H1 (cell line): Measurements from ENCODE around the gene SMAD1. TPM values are rescaled to one million over a fixed set of nuclear protein-coding genes. Genes with fewer than 3 reads are reported as not detected.

Experiments
- CTCF ChIA-PET: fragments of 300-600 bp; sonication (Branson Sonifier 250); formaldehyde crosslinking; loops from one replicate; lab custom pipeline; 2021; ENCODE audit not compliant: partially characterized antibody; lab: Charles Lee
- POLR2A ChIA-PET: fragments of 300-600 bp; sonication (Branson Sonifier 250); formaldehyde crosslinking; loops from one replicate; lab custom pipeline; 2021; ENCODE audit warnings: inconsistent platforms; ENCODE audit not compliant: partially characterized antibody; lab: Charles Lee
- DNase-seq, 2 experiments: peaks; one replicate each; pipeline versions ENCODE4 v3.0.0 to v3.0.0-alpha.2; 2010 to 2022; ENCODE audit warnings: low spot score in 2 of 2, low read depth in 1 of 2, mixed read lengths in 1 of 2
- FAIRE-seq: peaks from 2 replicates; lab custom pipeline; 2011; peaks lifted over from hg19 to GRCh38; lab: Jason Lieb, UNC
- H2AFZ ChIP-seq: 2 replicates; pipeline ENCODE4 v1.8.1; 2012; ENCODE audit warnings: low read length, inconsistent platforms
- H2AK5ac ChIP-seq: 2 replicates; pipeline ENCODE4 v1.6.1; 2013; ENCODE audit warnings: low read depth, low read length
- H2BK120ac ChIP-seq: replicated peaks from 2 replicates; pipeline ENCODE3; 2013; ENCODE audit warnings: low read depth, low read length, inconsistent platforms
- H2BK12ac ChIP-seq: 2 replicates; pipeline ENCODE4 v1.6.1; 2013; ENCODE audit warnings: low read depth, low read length
- H2BK15ac ChIP-seq: 2 replicates; pipeline ENCODE4 v1.6.1; 2013; ENCODE audit warnings: low read length
- H2BK20ac ChIP-seq: 2 replicates; pipeline ENCODE4 v1.6.1; 2013; ENCODE audit warnings: low read length
- H2BK5ac ChIP-seq: 2 replicates; pipeline ENCODE4 v1.6.1; 2013; ENCODE audit warnings: low read depth, low read length
- H3K14ac ChIP-seq: 2 replicates; pipeline ENCODE4 v1.6.1; 2013; ENCODE audit warnings: inconsistent platforms; ENCODE audit not compliant: insufficient read length
- H3K18ac ChIP-seq: 2 replicates; pipeline ENCODE4 v1.6.1; 2013; ENCODE audit warnings: low read length; ENCODE audit errors: extremely low read depth
- H3K23ac ChIP-seq: 2 replicates; pipeline ENCODE4 v1.6.1; 2013; ENCODE audit warnings: inconsistent platforms; ENCODE audit not compliant: insufficient read length
- H3K23me2 ChIP-seq: 2 replicates; pipeline ENCODE4 v1.6.1; 2013; ENCODE audit warnings: low read depth, low read length
- H3K27ac ChIP-seq: 2 replicates; pipeline ENCODE4 v1.6.1; 2011; ENCODE audit warnings: low read depth, low read length, inconsistent platforms
- H3K27me3 ChIP-seq, 4 experiments: replicated peaks in 1 of 4; 1 replicate in 1 of 4; 2 replicates in 3 of 4; pipeline versions ENCODE4 v1.6.1 to v1.8.1; 2011 to 2013; ENCODE audit warnings: low read length in 3 of 4, mild to moderate bottlenecking in 3 of 4, inconsistent platforms in 2 of 4, mixed read lengths in 2 of 4, moderate library complexity in 1 of 4; ENCODE audit not compliant: control insufficient read depth in 3 of 4, insufficient read depth in 3 of 4; ENCODE audit errors: extremely low read depth in 1 of 4
- H3K36me3 ChIP-seq, 4 experiments: 2 replicates each; pipeline versions ENCODE4 v1.6.1 to v1.8.1; 2011 to 2013; ENCODE audit warnings: mild to moderate bottlenecking in 4 of 4, low read length in 3 of 4, moderate library complexity in 2 of 4, control low read depth in 1 of 4, inconsistent platforms in 1 of 4; ENCODE audit not compliant: insufficient read depth in 4 of 4, control insufficient read depth in 2 of 4
- H3K4ac ChIP-seq: replicated peaks from 2 replicates; pipeline ENCODE3; 2013; ENCODE audit warnings: low read length, low read depth, mixed read lengths, inconsistent platforms; ENCODE audit not compliant: insufficient read length
- H3K4me1 ChIP-seq, 4 experiments: replicated peaks in 1 of 4; 1 replicate in 1 of 4; 2 replicates in 3 of 4; pipeline versions ENCODE4 v1.6.1 to v1.8.1; 2011 to 2013; ENCODE audit warnings: low read length in 3 of 4, inconsistent platforms in 2 of 4, mixed read lengths in 1 of 4; ENCODE audit not compliant: insufficient read depth in 4 of 4, control insufficient read depth in 3 of 4
- H3K4me2 ChIP-seq, 2 experiments: 2 replicates each; pipeline versions ENCODE4 v1.6.1 to v1.8.1; 2011 to 2013; ENCODE audit warnings: low read depth in 2 of 2, low read length in 2 of 2, control low read depth in 1 of 2, inconsistent platforms in 1 of 2, mild to moderate bottlenecking in 1 of 2; ENCODE audit not compliant: insufficient read depth in 1 of 2
- H3K4me3 ChIP-seq, 4 experiments: fragments of 200-600, 300-600 bp in 1 of 4; sonication (generic), shearing (Covaris generic), sonication (Bioruptor Twin) in 1 of 4; 2 replicates each; pipeline versions ENCODE4 v1.5.1 to v1.8.1; 2011 to 2016; ENCODE audit warnings: low read length in 4 of 4, low read depth in 3 of 4, control low read depth in 2 of 4, inconsistent platforms in 2 of 4, mild to moderate bottlenecking in 2 of 4, mixed read lengths in 1 of 4, moderate library complexity in 1 of 4; ENCODE audit not compliant: insufficient read depth in 2 of 4; ENCODE audit errors: extremely low read depth in 1 of 4
- H3K56ac ChIP-seq: replicated peaks from 2 replicates; pipeline ENCODE3; 2013; ENCODE audit warnings: low read depth, mild to moderate bottlenecking, mixed read lengths, low read length, inconsistent platforms; ENCODE audit not compliant: insufficient read length
- H3K79me1 ChIP-seq: 2 replicates; pipeline ENCODE4 v1.6.1; 2013; ENCODE audit warnings: low read depth, low read length, control low read depth
- H3K79me2 ChIP-seq, 2 experiments: 2 replicates each; pipeline versions ENCODE4 v1.6.1 to v1.8.1; 2012 to 2013; ENCODE audit warnings: low read length in 2 of 2, mild to moderate bottlenecking in 2 of 2, inconsistent platforms in 1 of 2; ENCODE audit not compliant: insufficient read depth in 2 of 2, control insufficient read depth in 1 of 2
- H3K9ac ChIP-seq, 4 experiments: replicated peaks in 1 of 4; 1 replicate in 1 of 4; 2 replicates in 3 of 4; pipeline versions ENCODE4 v1.6.1 to v1.8.1; 2011 to 2013; ENCODE audit warnings: low read depth in 3 of 4, low read length in 3 of 4, control low read depth in 2 of 4, mild to moderate bottlenecking in 2 of 4, moderate library complexity in 2 of 4, inconsistent platforms in 1 of 4; ENCODE audit errors: extremely low read depth in 1 of 4
- H3K9me3 ChIP-seq, 2 experiments: 2 replicates each; pipeline versions ENCODE4 v1.6.1 to v1.8.1; 2012 to 2013; ENCODE audit warnings: mild to moderate bottlenecking in 2 of 2, moderate library complexity in 2 of 2, control low read depth in 1 of 2, inconsistent platforms in 1 of 2, low read depth in 1 of 2, low read length in 1 of 2, mixed read lengths in 1 of 2; ENCODE audit not compliant: insufficient read depth in 2 of 2
- H4K20me1 ChIP-seq, 2 experiments: replicated peaks in 1 of 2; 2 replicates each; pipeline versions ENCODE3 to v1.8.1; 2011 to 2013; ENCODE audit warnings: inconsistent platforms in 2 of 2, low read length in 2 of 2, mild to moderate bottlenecking in 1 of 2; ENCODE audit not compliant: insufficient read depth in 2 of 2, control insufficient read depth in 1 of 2
- H4K5ac ChIP-seq: 2 replicates; pipeline ENCODE4 v1.6.1; 2013; ENCODE audit warnings: low read length, low read depth, mixed read lengths, inconsistent platforms; ENCODE audit not compliant: insufficient read length
- H4K8ac ChIP-seq: 2 replicates; pipeline ENCODE4 v1.8.0; 2013; ENCODE audit warnings: mild to moderate bottlenecking, moderate library complexity, low read length, inconsistent platforms; ENCODE audit not compliant: insufficient read depth; ENCODE audit errors: extremely low read depth
- H4K91ac ChIP-seq: replicated peaks from 2 replicates; pipeline ENCODE3; 2013; ENCODE audit warnings: low read length, mixed read lengths, inconsistent platforms; ENCODE audit not compliant: insufficient read length
- BACH1 ChIP-seq: IDR thresholded peaks from 2 replicates; pipeline ENCODE4 v1.6.1; 2012; ENCODE audit warnings: low read length, improper control_type of control experiment
- EGR1 ChIP-seq: IDR thresholded peaks from 2 replicates; pipeline ENCODE4 v1.6.1; 2011; ENCODE audit warnings: low read depth, low read length, borderline replicate concordance
- NRF1 ChIP-seq: IDR thresholded peaks from 2 replicates; pipeline ENCODE4 v1.6.1; 2011; ENCODE audit warnings: mild to moderate bottlenecking, low read depth, low read length, improper control_type of control experiment
- RAD21 ChIP-seq, 2 experiments: IDR thresholded peaks in 1 of 2; conservative IDR thresholded peaks in 1 of 2; 2 replicates each; pipeline ENCODE4 v1.6.1; 2011; ENCODE audit warnings: low read depth in 2 of 2, low read length in 2 of 2, improper control_type of control experiment in 1 of 2, inconsistent platforms in 1 of 2, mild to moderate bottlenecking in 1 of 2, moderate library complexity in 1 of 2
- SP1 ChIP-seq: IDR thresholded peaks from 2 replicates; pipeline ENCODE4 v1.6.1; 2011; ENCODE audit warnings: low read depth, low read length
- ZNF274 ChIP-seq: IDR thresholded peaks from 2 replicates; pipeline ENCODE4 v1.7.0; 2012; ENCODE audit warnings: low read length, borderline replicate concordance; ENCODE audit errors: extremely low read depth
- WGBS, 2 experiments: shearing (Covaris generic) in 1 of 2; methylation state at CpG; one replicate each; pipeline versions ENCODE4 v1.1.6 to v1.1.7; 2013 to 2015; ENCODE audit warnings: low lambda C conversion rate in 2 of 2, mixed read lengths in 2 of 2, inconsistent platforms in 1 of 2, low coverage in 1 of 2, missing lambda C conversion rate in 1 of 2; ENCODE audit not compliant: insufficient replicate concordance in 2 of 2, insufficient coverage in 1 of 2, insufficient read length in 1 of 2; ENCODE audit errors: extremely low coverage in 1 of 2, missing lambda C conversion rate in 1 of 2; 5-methylcytosine and 5-hydroxymethylcytosine counted together
- polyA plus RNA-seq, 7 experiments: library from polyadenylated mRNA; depleted of rRNA in 3 of 7; stranded (reverse) in 5 of 7; unstranded in 2 of 7; fragments of >200 nt in 5 of 7; fragments of 200-250 nt in 2 of 7; gene quantifications; 1 replicate in 5 of 7; 2 replicates in 1 of 7; 4 replicates in 1 of 7; pipeline versions ENCODE4 v1.2.1 to v1.2.3, GENCODE V29; 2011 to 2013; ENCODE audit warnings: missing spikeins in 2 of 7, mixed read lengths in 2 of 7
- total RNA-seq: library from RNA; stranded (reverse); fragmentation: NEBNext Ultra II Directional; extraction: Animal tissue kit (Norgen Biotek cat#: 25700); gene quantifications from 2 replicates; pipeline ENCODE4 v1.2.1, GENCODE V29; 2021

SMAD1 gene
- total and polyA plus RNA-seq, 2 of the 8 experiments (the other 6 are each of a cell fraction or from before 2014, with no cell fraction given): 22.6 to 25.3 TPM

GRCh38 chr4:145513020-145513621 is 31.5 kb downstream of the SMAD1 start:
- Histone ChIP-seq H2BK120ac (no peak overlapping the region), H2BK15ac (no peak overlapping the region), H4K5ac (no peak overlapping the region), H3K79me2 (peaks cover 0 to 54% of the 10 kb centered on the region in 2 experiments; a peak in 2 of 4 replicates), H3K4ac (no peak overlapping the region), H3K4me1 (peaks cover 0 to 5% (median 2%) of the 10 kb centered on the region in 4 experiments; a peak in 2 of 7 replicates), H2BK5ac (no peak overlapping the region), H4K20me1 (no peaks in the 10 kb centered on the region), H3K79me1 (no peaks in the 10 kb centered on the region), H3K14ac (no peak overlapping the region), H3K23ac (no peak overlapping the region), H4K8ac (no peak overlapping the region), H3K23me2 (no peaks in the 10 kb centered on the region), H3K27me3 (peaks cover 0 to 1% (median 0%) of the 10 kb centered on the region in 4 experiments; a peak in 1 of 7 replicates), H3K27ac (no peak overlapping the region), H3K4me2 (no peak overlapping the region; a peak in 1 of 4 replicates), H3K56ac (no peak overlapping the region), H2BK12ac (no peak overlapping the region), H4K91ac (no peak overlapping the region), H3K9ac (no peak overlapping the region), H3K18ac (no peak overlapping the region), H3K9me3 (peaks cover 3 to 7% of the 10 kb centered on the region in 2 experiments; a peak in 3 of 4 replicates), H3K4me3 (peak overlapping the region in 1 of 4 experiments; percentile 10; a peak in 1 of 8 replicates), H2AFZ (no peak overlapping the region), H2BK20ac (no peak overlapping the region), H3K36me3 (no peaks in the 10 kb centered on the region), H2AK5ac (no peak overlapping the region)
- POLR2A ChIA-PET: no interaction called here
- 73% methylated on average over 4 of the region's 4 CpGs; no CpG with 5 or more reads in 1 of the 2 experiments for WGBS, 2 experiments
- DNase-seq (no peak), FAIRE-seq (no peak)
- CTCF ChIA-PET: interaction anchor here (1.1 to 1.3 kb wide), 2 partner anchors 9 to 12 kb away, joined by 3 read pairs; no protein-coding TSS in a partner anchor
- TF ChIP-seq BACH1 (no peak), NRF1 (no peak), EGR1 (no peak), RAD21 (IDR thresholded peaks at IDR 0.05 in 1 of 2, conservative IDR thresholded peaks at IDR 0.05 in 1 of 2; ENCODE audit: low read depth in 2 of 2, low read length in 2 of 2) (no peak), SP1 (no peak), ZNF274 (no peak)
